SK-N-SH treated with all-trans-retinoic acid at 6 μM for 48 hours (cell line): Measurements from ENCODE around the gene FOXN3.

Source experiments
- ATAC-seq: fragments of 200-7000 bp; cut with Tn5 transposase; 3 replicates; pipeline ENCODE4 v1.9.1; 2020; ENCODE audit warnings: mild to moderate bottlenecking, moderate library complexity
- ARNTL ChIP-seq: fragments of 450-650 bp; formaldehyde crosslinking; IDR thresholded peaks from 2 replicates; pipeline ENCODE4 v1.5.0; 2020; ENCODE audit warnings: low read depth, mild to moderate bottlenecking, moderate library complexity, borderline replicate concordance
- BACH2 ChIP-seq: fragments of 250-450 bp; sonication (Bioruptor Pico); IDR thresholded peaks from 2 replicates; pipeline ENCODE4 v1.9.0; 2021; ENCODE audit warnings: mild to moderate bottlenecking, borderline replicate concordance
- CREB5 ChIP-seq: fragments of 250-450 bp; sonication (Bioruptor Pico); IDR thresholded peaks from 2 replicates; pipeline ENCODE4 v1.5.1; 2020; ENCODE audit warnings: low read depth, mild to moderate bottlenecking, moderate library complexity
- CSDC2 ChIP-seq: fragments of 250-450 bp; sonication (Bioruptor Pico); IDR thresholded peaks from 2 replicates; pipeline ENCODE4 v1.5.0; 2020; ENCODE audit warnings: mild to moderate bottlenecking, moderate library complexity
- ESRRG ChIP-seq: fragments of 250-450 bp; sonication (Bioruptor Pico); IDR thresholded peaks from 2 replicates; pipeline ENCODE4 v1.6.1; 2021; ENCODE audit warnings: mild to moderate bottlenecking
- GLIS3 ChIP-seq: fragments of 250-450 bp; sonication (Bioruptor Pico); IDR thresholded peaks from 2 replicates; pipeline ENCODE4 v1.5.0; 2020; ENCODE audit warnings: mild to moderate bottlenecking, moderate library complexity
- ISL1 ChIP-seq: fragments of 250-450 bp; sonication (Bioruptor Pico); IDR thresholded peaks from 2 replicates; pipeline ENCODE4 v2.1.2; 2022; ENCODE audit warnings: mild to moderate bottlenecking, moderate library complexity
- OSR1 ChIP-seq: fragments of 250-450 bp; sonication (Bioruptor Pico); IDR thresholded peaks from 2 replicates; pipeline ENCODE4 v1.8.0; 2022; ENCODE audit warnings: moderate library complexity, mild to moderate bottlenecking, inconsistent platforms
- PATZ1 ChIP-seq: fragments of 250-450 bp; sonication (Bioruptor Pico); IDR thresholded peaks from 2 replicates; pipeline ENCODE4 v1.8.0; 2020; ENCODE audit warnings: mild to moderate bottlenecking, moderate library complexity, borderline replicate concordance
- POU6F1 ChIP-seq: fragments of 250-450 bp; sonication (Bioruptor Pico); IDR thresholded peaks from 2 replicates; pipeline ENCODE4 v1.8.0; 2021; ENCODE audit warnings: low read depth, mild to moderate bottlenecking, moderate library complexity, borderline replicate concordance
- PPARA ChIP-seq: fragments of 250-450 bp; sonication (Bioruptor Pico); IDR thresholded peaks from 2 replicates; pipeline ENCODE4 v1.5.0; 2020; ENCODE audit warnings: mild to moderate bottlenecking, borderline replicate concordance
- RARB ChIP-seq: fragments of 250-450 bp; sonication (Bioruptor Pico); IDR thresholded peaks from 2 replicates; pipeline ENCODE4 v1.8.0; 2021; ENCODE audit warnings: mild to moderate bottlenecking, moderate library complexity
- SNAI2 ChIP-seq: fragments of 250-450 bp; sonication (Bioruptor Pico); IDR thresholded peaks from 2 replicates; pipeline ENCODE4 v1.5.0; 2020; ENCODE audit warnings: mild to moderate bottlenecking, moderate library complexity
- TCF4 ChIP-seq: fragments of 250-450 bp; sonication (Bioruptor Pico); IDR thresholded peaks from 2 replicates; pipeline ENCODE4 v1.8.0; 2021; ENCODE audit warnings: mild to moderate bottlenecking, moderate library complexity, borderline replicate concordance
- TOX ChIP-seq: fragments of 250-450 bp; sonication (Bioruptor Pico); IDR thresholded peaks from 2 replicates; pipeline ENCODE4 v1.8.0; 2021; ENCODE audit warnings: mild to moderate bottlenecking, moderate library complexity, borderline replicate concordance
- TSHZ2 ChIP-seq: fragments of 250-450 bp; sonication (Bioruptor Pico); IDR thresholded peaks from 2 replicates; pipeline ENCODE4 v1.5.0; 2020; ENCODE audit warnings: mild to moderate bottlenecking, moderate library complexity
- ZC3H10 ChIP-seq: fragments of 250-450 bp; sonication (Bioruptor Pico); IDR thresholded peaks from 2 replicates; pipeline ENCODE4 v1.5.1; 2021; ENCODE audit warnings: mild to moderate bottlenecking, moderate library complexity
- ZFP3 ChIP-seq: fragments of 250-450 bp; sonication (Bioruptor Pico); IDR thresholded peaks from 2 replicates; pipeline ENCODE4 v1.5.0; 2020; ENCODE audit warnings: mild to moderate bottlenecking, moderate library complexity
- ZFP30 ChIP-seq: fragments of 450-650 bp; formaldehyde crosslinking; IDR thresholded peaks from 2 replicates; pipeline ENCODE4 v1.5.0; 2022; ENCODE audit warnings: mild to moderate bottlenecking, moderate library complexity
- ZNF565 ChIP-seq: fragments of 450-650 bp; formaldehyde crosslinking; conservative IDR thresholded peaks from 2 replicates; pipeline ENCODE4 v1.5.0; 2020; ENCODE audit warnings: low read depth, mild to moderate bottlenecking, moderate library complexity
- ZNF8 ChIP-seq: fragments of 450-650 bp; formaldehyde crosslinking; IDR thresholded peaks from 2 replicates; pipeline ENCODE4 v1.5.0; 2020; ENCODE audit warnings: mild to moderate bottlenecking, moderate library complexity

The FOXN3 gene

GRCh38 chr14:89144642-89145041 is 272.4 kb downstream of the FOXN3 start (continued):
- no peak for TF ChIP-seq PATZ1 (CRISPR knock-in tag)
- no peak for TF ChIP-seq CREB5 (CRISPR knock-in tag)
- no peak for TF ChIP-seq ZFP3 (CRISPR knock-in tag)
- no peak for TF ChIP-seq CSDC2 (CRISPR knock-in tag)
- TF ChIP-seq ZC3H10 (CRISPR knock-in tag): no peak
- TF ChIP-seq GLIS3 (CRISPR knock-in tag): no peak
- TF ChIP-seq TCF4 (CRISPR knock-in tag): no peak
- TF ChIP-seq ZNF565 (CRISPR knock-in tag): no peak
- TF ChIP-seq BACH2 (CRISPR knock-in tag): no peak

- ATAC-seq: no peak
- TF ChIP-seq CSDC2 (CRISPR knock-in tag): no peak
- TF ChIP-seq CREB5 (CRISPR knock-in tag): no peak
- TF ChIP-seq SNAI2 (CRISPR knock-in tag): no peak
- TF ChIP-seq OSR1 (CRISPR knock-in tag): no peak
- no peak for TF ChIP-seq ARNTL (CRISPR knock-in tag)
- TF ChIP-seq ZC3H10 (CRISPR knock-in tag): no peak
- TF ChIP-seq PATZ1 (CRISPR knock-in tag): no peak
- no peak for TF ChIP-seq ZNF8 (CRISPR knock-in tag)
- no peak for TF ChIP-seq PPARA (CRISPR knock-in tag)
- no peak for TF ChIP-seq TOX (CRISPR knock-in tag)
- no peak for TF ChIP-seq ZFP3 (CRISPR knock-in tag)
- TF ChIP-seq ESRRG: no peak
- TF ChIP-seq RARB (CRISPR knock-in tag): no peak
- no peak for TF ChIP-seq POU6F1 (CRISPR knock-in tag)
- no peak for TF ChIP-seq ZFP30
- no peak for TF ChIP-seq ZNF565 (CRISPR knock-in tag)
- TF ChIP-seq ISL1: no peak
- no peak for TF ChIP-seq TSHZ2
Measured at GRCh38 chr14:89144066-89144465, 273.0 kb downstream of the FOXN3 start.
